Measurements from ENCODE around the gene HSPA4.
A peak's percentile ranks its signal among the peaks of the same experiment; 100 is the strongest.

Gene HSPA4

GRCh38 chr5:133025804-133026663 lies 25.8 kb upstream of the HSPA4 start, which contains the start of gene ZCCHC10:
TSS of gene ZCCHC10 (minus strand) at chr5:133026549. CDS start at chr5:133026537, 12 bp downstream.
- Histone ChIP-seq H3K27me3 (ENCODE audit: insufficient read depth, poor library complexity, severe bottlenecking) (no peaks in the 10 kb centered on the region), H3K4me3 (ENCODE audit: severe bottlenecking) (peak within 1 kb of the TSS; percentile 73), H3K27ac (ENCODE audit: poor library complexity, severe bottlenecking) (peak within 1 kb of the TSS; percentile 65), H3K9me3 (ENCODE audit: severe bottlenecking) (no peaks in the 10 kb centered on the region), H3K36me3 (ENCODE audit: low read depth) (peaks cover 29% of the 10 kb centered on the region), H3K4me1 (ENCODE audit: insufficient read depth, poor library complexity, severe bottlenecking) (no peaks in the 10 kb centered on the region)
- ATAC-seq (ENCODE audit: low read depth) = peak; percentile 99
- peak; percentile 94 for DNase-seq (ENCODE audit: low spot score)
- TF ChIP-seq CTCF (IDR thresholded peaks at IDR 0.05; ENCODE audit: poor library complexity, severe bottlenecking) = no peak

GRCh38 chr5:133026664-133027153 lies 25.1 kb upstream of the HSPA4 start:
- Histone ChIP-seq H3K4me1 (ENCODE audit: insufficient read depth, poor library complexity, severe bottlenecking) (no peaks in the 10 kb centered on the region), H3K27ac (ENCODE audit: poor library complexity, severe bottlenecking) (peak overlapping the region; percentile 65), H3K27me3 (ENCODE audit: insufficient read depth, poor library complexity, severe bottlenecking) (no peaks in the 10 kb centered on the region), H3K4me3 (ENCODE audit: severe bottlenecking) (peak overlapping the region; percentile 73), H3K9me3 (ENCODE audit: severe bottlenecking) (no peaks in the 10 kb centered on the region), H3K36me3 (ENCODE audit: low read depth) (peaks cover 24% of the 10 kb centered on the region)
- TF ChIP-seq CTCF (IDR thresholded peaks at IDR 0.05; ENCODE audit: poor library complexity, severe bottlenecking) = no peak
- peak; percentile 5 for ATAC-seq (ENCODE audit: low read depth)
- no peak for DNase-seq (ENCODE audit: low spot score)

GRCh38 chr5:133029416-133029815 lies 22.4 kb upstream of the HSPA4 start:
- no peak for ATAC-seq (ENCODE audit: low read depth)
- Histone ChIP-seq H3K27me3 (ENCODE audit: insufficient read depth, poor library complexity, severe bottlenecking) (no peaks in the 10 kb centered on the region), H3K9me3 (ENCODE audit: severe bottlenecking) (no peaks in the 10 kb centered on the region), H3K36me3 (ENCODE audit: low read depth) (peaks cover 3% of the 10 kb centered on the region; the same call in 1 of the 2 replicates), H3K4me1 (ENCODE audit: insufficient read depth, poor library complexity, severe bottlenecking) (no peaks in the 10 kb centered on the region), H3K4me3 (ENCODE audit: severe bottlenecking) (no peak overlapping the region), H3K27ac (ENCODE audit: poor library complexity, severe bottlenecking) (no peak overlapping the region)
- DNase-seq (ENCODE audit: low spot score) = no peak
- TF ChIP-seq CTCF (IDR thresholded peaks at IDR 0.05; ENCODE audit: poor library complexity, severe bottlenecking) = no peak

- no peak overlapping the region for H3K27ac ChIP-seq (ENCODE audit: poor library complexity, severe bottlenecking)
- no peak for DNase-seq (ENCODE audit: low spot score)
These were observed 21.3 kb upstream of the HSPA4 start for GRCh38 chr5:133030343-133031005.

More at GRCh38 chr5:133030343-133031005, 21.3 kb upstream of the HSPA4 start:
- no peaks in the 10 kb centered on the region for H3K36me3 ChIP-seq (ENCODE audit: low read depth)
- H3K4me3 ChIP-seq (ENCODE audit: severe bottlenecking) = no peak overlapping the region
- H3K9me3 ChIP-seq (ENCODE audit: severe bottlenecking) = no peaks in the 10 kb centered on the region
- no peaks in the 10 kb centered on the region for H3K27me3 ChIP-seq (ENCODE audit: insufficient read depth, poor library complexity, severe bottlenecking)
- H3K4me1 ChIP-seq (ENCODE audit: insufficient read depth, poor library complexity, severe bottlenecking) = no peaks in the 10 kb centered on the region
- no peak for ATAC-seq (ENCODE audit: low read depth)
- no peak for TF ChIP-seq CTCF (IDR thresholded peaks at IDR 0.05; ENCODE audit: poor library complexity, severe bottlenecking)

Data from RWPE2 (cell line).